PFSK-1 (cell line): Measurements from ENCODE around the gene HNRNPCL1.

ENCODE experiments used
- FOXP2 ChIP-seq: optimal IDR thresholded peaks from 2 replicates; pipeline ENCODE3; 2011; ENCODE audit warnings: borderline replicate concordance, control low read depth, inconsistent platforms; ENCODE audit not compliant: insufficient read depth; ENCODE audit errors: extremely low read length, extremely low read depth
- POLR2AphosphoS5 ChIP-seq: IDR thresholded peaks from 2 replicates; pipeline ENCODE4 v1.6.1; 2012; ENCODE audit warnings: low read depth, mild to moderate bottlenecking, control low read depth, low read length, moderate library complexity
- SIN3A ChIP-seq: IDR thresholded peaks from 2 replicates; pipeline ENCODE4 v1.6.1; 2012; ENCODE audit warnings: mild to moderate bottlenecking, low read length, moderate library complexity, borderline replicate concordance; ENCODE audit not compliant: insufficient read depth
- TAF1 ChIP-seq: IDR thresholded peaks from 2 replicates; pipeline ENCODE4 v1.6.1; 2012; ENCODE audit warnings: low read length, control low read depth, borderline replicate concordance; ENCODE audit not compliant: insufficient read depth
- TF ChIP-seq, protein P1 (sequence below), 2 experiments: IDR thresholded peaks; 2 replicates each; pipeline versions ENCODE4 v1.6.1 to v1.8.0; 2011 to 2012; ENCODE audit warnings: low read depth in 2 of 2, low read length in 2 of 2, control low read depth in 1 of 2, inconsistent platforms in 1 of 2, mild to moderate bottlenecking in 1 of 2, moderate library complexity in 1 of 2; ENCODE audit not compliant: insufficient read depth in 1 of 2

The HNRNPCL1 gene

DNA sequence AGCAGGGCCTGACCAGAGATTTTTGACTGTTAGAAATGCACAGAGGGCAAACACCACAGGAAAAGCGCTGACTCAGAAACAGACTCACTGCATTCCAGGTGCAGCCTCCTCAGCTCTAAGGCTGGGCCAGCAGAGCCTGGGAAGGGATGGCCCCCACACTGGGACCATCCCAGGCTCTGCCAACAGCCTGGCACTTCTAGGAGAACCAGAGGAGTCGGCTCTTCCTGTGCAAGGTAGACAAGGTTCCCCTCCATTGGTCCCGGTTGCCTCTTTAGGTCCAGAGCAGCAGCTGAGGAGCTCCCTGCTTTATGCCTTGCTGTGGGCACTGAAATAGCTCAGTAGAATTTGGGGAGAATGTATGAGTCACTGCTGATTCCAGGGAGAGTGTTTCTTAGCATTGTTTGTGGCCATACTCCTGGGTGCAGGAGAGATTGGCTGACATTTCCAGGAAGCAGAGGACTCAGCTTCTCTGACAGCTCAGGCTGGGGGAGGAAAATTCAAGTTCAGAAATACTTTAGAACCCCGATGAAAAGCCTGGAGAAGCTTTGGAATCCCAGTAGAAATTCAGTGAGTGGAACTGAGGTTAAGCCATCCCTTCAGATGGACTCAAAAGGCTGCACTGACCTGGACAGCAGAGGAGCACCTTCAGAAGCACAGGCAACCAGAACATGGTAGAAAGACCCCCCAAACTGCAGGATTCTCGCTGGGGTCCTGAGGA lies 37.7 kb downstream of the HNRNPCL1 start:
- no peak for TF ChIP-seq TAF1
- TF ChIP-seq POLR2AphosphoS5 = no peak
- TF ChIP-seq SIN3A = no peak
- TF ChIP-seq, protein P1, sequence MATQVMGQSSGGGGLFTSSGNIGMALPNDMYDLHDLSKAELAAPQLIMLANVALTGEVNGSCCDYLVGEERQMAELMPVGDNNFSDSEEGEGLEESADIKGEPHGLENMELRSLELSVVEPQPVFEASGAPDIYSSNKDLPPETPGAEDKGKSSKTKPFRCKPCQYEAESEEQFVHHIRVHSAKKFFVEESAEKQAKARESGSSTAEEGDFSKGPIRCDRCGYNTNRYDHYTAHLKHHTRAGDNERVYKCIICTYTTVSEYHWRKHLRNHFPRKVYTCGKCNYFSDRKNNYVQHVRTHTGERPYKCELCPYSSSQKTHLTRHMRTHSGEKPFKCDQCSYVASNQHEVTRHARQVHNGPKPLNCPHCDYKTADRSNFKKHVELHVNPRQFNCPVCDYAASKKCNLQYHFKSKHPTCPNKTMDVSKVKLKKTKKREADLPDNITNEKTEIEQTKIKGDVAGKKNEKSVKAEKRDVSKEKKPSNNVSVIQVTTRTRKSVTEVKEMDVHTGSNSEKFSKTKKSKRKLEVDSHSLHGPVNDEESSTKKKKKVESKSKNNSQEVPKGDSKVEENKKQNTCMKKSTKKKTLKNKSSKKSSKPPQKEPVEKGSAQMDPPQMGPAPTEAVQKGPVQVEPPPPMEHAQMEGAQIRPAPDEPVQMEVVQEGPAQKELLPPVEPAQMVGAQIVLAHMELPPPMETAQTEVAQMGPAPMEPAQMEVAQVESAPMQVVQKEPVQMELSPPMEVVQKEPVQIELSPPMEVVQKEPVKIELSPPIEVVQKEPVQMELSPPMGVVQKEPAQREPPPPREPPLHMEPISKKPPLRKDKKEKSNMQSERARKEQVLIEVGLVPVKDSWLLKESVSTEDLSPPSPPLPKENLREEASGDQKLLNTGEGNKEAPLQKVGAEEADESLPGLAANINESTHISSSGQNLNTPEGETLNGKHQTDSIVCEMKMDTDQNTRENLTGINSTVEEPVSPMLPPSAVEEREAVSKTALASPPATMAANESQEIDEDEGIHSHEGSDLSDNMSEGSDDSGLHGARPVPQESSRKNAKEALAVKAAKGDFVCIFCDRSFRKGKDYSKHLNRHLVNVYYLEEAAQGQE (IDR thresholded peaks at IDR 0.05; ENCODE audit: insufficient read depth in 1 of 2, low read depth in 2 of 2, low read length in 2 of 2) = no peak
- no peak for TF ChIP-seq FOXP2

DNA sequence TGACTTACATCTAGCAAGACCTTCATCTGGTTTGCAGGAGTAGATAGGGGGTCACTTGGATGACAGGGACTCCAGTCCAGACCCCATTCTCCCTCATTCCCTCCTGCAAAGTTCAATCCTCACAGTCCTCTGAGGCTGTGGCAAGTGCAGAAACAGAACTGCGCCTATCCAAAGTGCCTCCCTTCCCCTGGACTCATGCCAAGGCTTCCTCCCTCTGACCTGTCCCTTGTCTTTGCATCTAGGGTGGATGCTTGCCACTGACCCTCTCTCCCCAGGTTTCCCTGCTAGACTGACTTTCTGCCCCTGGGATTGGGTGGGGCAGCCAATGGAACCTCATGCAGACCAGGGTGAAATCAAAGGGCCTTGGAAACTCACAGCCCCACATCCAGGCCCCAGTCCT lies 38.6 kb downstream of the HNRNPCL1 start:
- TF ChIP-seq TAF1 = no peak
- TF ChIP-seq FOXP2 = no peak
- no peak for TF ChIP-seq SIN3A
- TF ChIP-seq, protein P1 (IDR thresholded peaks at IDR 0.05; ENCODE audit: insufficient read depth in 1 of 2, low read depth in 2 of 2, low read length in 2 of 2) = no peak
- TF ChIP-seq POLR2AphosphoS5 = no peak

DNA sequence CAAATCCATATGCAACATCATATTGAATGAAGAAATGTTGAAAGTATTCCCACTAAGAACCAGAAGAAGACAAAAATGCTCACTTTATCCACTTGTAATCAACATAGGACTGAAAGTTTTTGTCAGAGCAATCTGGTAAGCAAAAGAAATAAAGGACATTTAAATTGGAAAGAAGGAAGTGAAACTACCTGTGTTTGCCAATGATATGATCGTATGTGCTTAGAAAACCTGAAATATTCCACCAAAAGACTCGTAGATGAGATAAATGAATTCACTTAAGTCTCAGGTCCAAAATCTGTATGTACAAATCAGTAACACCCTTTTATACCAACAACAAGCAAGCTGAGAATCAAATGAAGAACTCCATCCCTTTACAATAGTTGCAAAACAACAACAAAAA lies 48.8 kb downstream of the HNRNPCL1 start:
- no peak for TF ChIP-seq POLR2AphosphoS5
- no peak for TF ChIP-seq SIN3A
- no peak for TF ChIP-seq FOXP2
- TF ChIP-seq, protein P1 (IDR thresholded peaks at IDR 0.05; ENCODE audit: insufficient read depth in 1 of 2, low read depth in 2 of 2, low read length in 2 of 2) = no peak
- TF ChIP-seq TAF1 = no peak

DNA sequence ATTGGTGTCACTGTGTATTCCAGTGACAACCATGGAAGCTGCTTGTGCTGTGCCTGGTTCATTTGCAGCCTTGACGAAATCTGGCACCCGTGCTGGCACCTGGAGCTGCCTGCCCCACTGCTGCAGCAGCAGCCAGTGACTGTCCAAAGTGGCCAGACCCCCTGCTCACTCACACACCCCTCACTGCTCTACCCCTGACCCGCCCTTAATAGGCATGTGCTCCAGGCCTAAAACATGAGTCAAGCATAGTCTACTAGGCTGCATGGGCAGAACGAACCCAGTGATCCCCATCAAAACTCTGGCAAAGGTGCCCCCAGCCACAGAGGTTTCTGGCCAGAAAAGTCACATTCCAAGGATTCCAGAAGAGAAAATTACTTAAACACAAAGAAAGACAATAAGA lies 49.6 kb downstream of the HNRNPCL1 start:
- TF ChIP-seq TAF1 (no peak), FOXP2 (no peak), SIN3A (no peak), POLR2AphosphoS5 (no peak)
- TF ChIP-seq, protein P1 (IDR thresholded peaks at IDR 0.05; ENCODE audit: insufficient read depth in 1 of 2, low read depth in 2 of 2, low read length in 2 of 2) = no peak
